PC-3 (cell line): Measurements from ENCODE around the gene ARHGAP6. TPM values are rescaled to one million over a fixed set of nuclear protein-coding genes. Genes with fewer than 3 reads are reported as not detected.

Experiments
- ATAC-seq: fragments of 200-7000 bp; cut with Tn5 transposase; 2 replicates; pipeline ENCODE4 v1.9.1; 2020; ENCODE audit warnings: mild to moderate bottlenecking, moderate library complexity
- Bru-seq: library from RNA; stranded (reverse); fragments of 400-500 nt; gene quantifications from one replicate; lab custom pipeline; 2021; lab: Mats Ljungman, UMichigan
- BruChase-seq, 2 experiments: library from RNA; stranded (reverse); fragments of 400-500 nt; gene quantifications; one replicate each; lab custom pipeline; 2021; lab: Mats Ljungman, UMichigan
- BruUV-seq: library from RNA; stranded (reverse); fragments of 400-500 nt; replicated peaks from 2 replicates; lab custom pipeline; 2021; lab: Mats Ljungman, UMichigan
- CTCF ChIA-PET: fragments of 300-600 bp; sonication (Branson Sonifier 250); formaldehyde crosslinking; loops from one replicate; lab custom pipeline; 2022; ENCODE audit warnings: antibody characterized with exemption; lab: Charles Lee
- POLR2A ChIA-PET: fragments of 300-600 bp; sonication (Branson Sonifier 250); formaldehyde crosslinking; loops from one replicate; lab custom pipeline; 2022; ENCODE audit warnings: antibody characterized with exemption; ENCODE audit not compliant: unreplicated experiment; lab: Charles Lee
- DNase-seq: peaks from one replicate; pipeline ENCODE4 v3.0.0-alpha.2; 2015
- H2AFZ ChIP-seq: fragments of 300-600 bp; sonication (generic); 2 replicates; pipeline ENCODE4 v1.6.0; 2016; ENCODE audit warnings: antibody characterized with exemption, low read length
- H3F3A ChIP-seq: fragments of 300-600 bp; sonication (generic); one replicate; pipeline ENCODE4 v1.6.0; 2017; ENCODE audit warnings: antibody characterized with exemption, low read length, control low read depth, mild to moderate bottlenecking; ENCODE audit not compliant: unreplicated experiment
- H3K27ac ChIP-seq: fragments of 300-600 bp; sonication (generic); 2 replicates; pipeline ENCODE4 v1.5.1; 2016; ENCODE audit warnings: mild to moderate bottlenecking, low read length
- H3K27me3 ChIP-seq: fragments of 300-600 bp; sonication (generic); 2 replicates; pipeline ENCODE4 v1.6.1; 2016; ENCODE audit warnings: low read length, mixed read lengths
- H3K36me3 ChIP-seq: fragments of 300-600 bp; sonication (generic); 2 replicates; pipeline ENCODE4 v1.6.1; 2016; ENCODE audit warnings: low read depth, mixed run types, low read length, mixed read lengths
- H3K4me1 ChIP-seq: fragments of 300-600 bp; sonication (generic); 2 replicates; pipeline ENCODE4 v1.5.1; 2016; ENCODE audit warnings: low read length; ENCODE audit not compliant: insufficient read depth
- H3K4me2 ChIP-seq: fragments of 300-600 bp; sonication (generic); 2 replicates; pipeline ENCODE4 v1.6.0; 2016; ENCODE audit warnings: low read length
- H3K4me3 ChIP-seq: fragments of 300-600 bp; sonication (generic); 2 replicates; pipeline ENCODE4 v1.5.1; 2016; ENCODE audit warnings: mild to moderate bottlenecking, low read length, mixed read lengths
- H3K79me2 ChIP-seq: fragments of 300-600 bp; sonication (generic); 2 replicates; pipeline ENCODE4 v1.6.1; 2017; ENCODE audit warnings: low read length, mixed read lengths
- H3K9ac ChIP-seq: fragments of 300-600 bp; sonication (generic); 2 replicates; pipeline ENCODE4 v1.6.0; 2016; ENCODE audit warnings: mild to moderate bottlenecking, low read length
- H3K9me2 ChIP-seq: fragments of 300-600 bp; sonication (generic); replicated peaks from 2 replicates; pipeline ENCODE4 v1.6.1; 2016; ENCODE audit warnings: mixed run types, low read length, mixed read lengths
- H3K9me3 ChIP-seq: fragments of 300-600 bp; sonication (generic); 2 replicates; pipeline ENCODE4 v1.6.1; 2016; ENCODE audit warnings: low read length, mixed read lengths
- H4K20me1 ChIP-seq: fragments of 300-600 bp; sonication (generic); 2 replicates; pipeline ENCODE4 v1.6.1; 2016; ENCODE audit warnings: low read length, mixed read lengths
- CTCF ChIP-seq: fragments of 300-600 bp; sonication (generic); conservative IDR thresholded peaks from 2 replicates; pipeline ENCODE4 v1.5.1; 2017; ENCODE audit warnings: antibody characterized with exemption, low read depth, mild to moderate bottlenecking, low read length
- EZH2 ChIP-seq: fragments of 300-600 bp; sonication (generic); IDR thresholded peaks from one replicate; pipeline ENCODE4 v1.6.1; 2017; ENCODE audit warnings: antibody characterized with exemption, mild to moderate bottlenecking, low read length; ENCODE audit not compliant: unreplicated experiment
- EZH2phosphoT487 ChIP-seq: fragments of 300-600 bp; sonication (generic); IDR thresholded peaks from 2 replicates; pipeline ENCODE4 v1.6.1; 2018; ENCODE audit warnings: mild to moderate bottlenecking, antibody characterized with exemption, low read length, borderline replicate concordance
- intact Hi-C: fragments of 100-400 bp; cut with micrococcal nuclease; formaldehyde crosslinking; loops from 2 replicates; pipeline ENCODE4 v1.9.0; 2023
- long read RNA-seq: library from polyadenylated mRNA; unstranded; transcript quantifications from one replicate; pipeline ENCODE4 v2.0.0, GENCODE V29; 2021; ENCODE audit not compliant: unreplicated experiment
- total RNA-seq: library from RNA; depleted of rRNA; stranded (reverse); fragments of >200 nt; gene quantifications from 2 replicates; pipeline ENCODE4 v1.2.3, GENCODE V29; 2014; rRNA removed

ARHGAP6 gene
- 2.1 and 2.8 TPM in 2 replicates for total RNA-seq
- Bru-seq, nascent RNA = percentile 42 among the genes with signal in this experiment
- BruChase-seq, experiment 1, labeled RNA remaining after a 6-hour chase = percentile 37 among the genes with signal in this experiment
- BruChase-seq, experiment 2, labeled RNA remaining after a 2-hour chase = percentile 47 among the genes with signal in this experiment
- long read RNA-seq, partial matches to known transcripts = 8 of 12 reads
- long read RNA-seq, other reads (novel, unspliced or antisense) = 3 of 12 reads

DNA sequence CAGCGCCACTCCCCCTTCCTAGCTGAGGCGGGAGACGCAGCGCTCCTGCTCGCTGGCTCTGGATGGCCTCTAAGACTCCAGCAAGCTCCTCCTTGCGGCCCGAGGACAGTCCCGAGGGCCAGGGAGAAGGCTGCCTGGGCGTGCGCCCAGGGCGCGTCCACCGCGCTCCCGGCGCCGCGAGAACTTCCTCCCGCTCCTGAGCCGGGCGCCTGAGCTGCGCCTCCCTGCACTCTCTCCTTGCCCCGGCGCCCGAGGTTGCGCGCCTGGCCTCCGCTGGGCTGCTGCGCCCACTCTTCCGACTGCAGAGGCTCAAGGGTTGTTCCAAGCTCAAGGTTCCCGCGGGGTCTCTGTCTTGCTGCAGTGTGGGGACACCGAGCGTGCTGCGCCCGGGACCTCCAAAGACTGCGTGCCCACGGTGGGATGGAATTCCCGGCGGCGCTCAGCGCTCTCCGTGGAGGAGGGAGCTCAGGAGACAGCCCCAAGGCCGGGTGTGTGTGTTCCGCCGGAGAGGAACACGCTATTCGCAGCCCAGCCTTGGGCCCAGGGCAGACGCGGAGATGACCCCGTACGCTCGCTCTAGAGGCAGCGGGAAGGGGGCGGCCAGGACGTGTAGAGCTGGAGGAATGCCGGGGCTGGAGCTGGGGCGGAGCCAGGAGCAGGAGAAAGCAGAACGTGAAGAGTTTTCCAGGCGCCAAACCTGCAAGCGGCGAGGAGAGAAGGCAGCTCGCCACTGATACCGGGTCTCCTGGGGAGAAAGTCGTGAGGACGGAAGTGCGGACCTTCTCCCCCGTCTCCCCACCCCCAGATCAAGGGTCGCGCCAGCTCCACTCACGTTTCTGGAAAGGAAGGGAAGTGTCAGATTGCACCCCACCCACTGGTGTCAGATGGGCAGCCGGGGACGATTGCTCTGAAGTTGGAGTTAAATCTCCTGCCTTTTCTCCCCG is at the start of gene ARHGAP6:
Gene ARHGAP6 (minus strand): TSS at position 753 of the 944 bp plus-strand sequence. CDS start 1,092 bp downstream, outside the sequence.
- Histone ChIP-seq H3K9ac (no peak within 1 kb of the TSS), H3F3A (no peaks in the 10 kb centered on the region), H3K4me3 (peak within 1 kb of the TSS; percentile 66), H3K36me3 (no peaks in the 10 kb centered on the region), H3K79me2 (no peaks in the 10 kb centered on the region), H3K27me3 (peaks cover 92% of the 10 kb centered on the region), H3K27ac (no peak within 1 kb of the TSS), H4K20me1 (no peaks in the 10 kb centered on the region), H3K4me2 (peak within 1 kb of the TSS; percentile 81), H2AFZ (peak within 1 kb of the TSS; percentile 72), H3K9me3 (no peaks in the 10 kb centered on the region), H3K9me2 (no peaks in the 10 kb centered on the region), H3K4me1 (no peaks in the 10 kb centered on the region)
- DNase-seq (peak; percentile 14), ATAC-seq (peak; percentile 78)
- no TSS peak for BruUV-seq
- CTCF ChIA-PET = no interaction called here
- TF ChIP-seq EZH2phosphoT487 (no peak), CTCF (no peak), EZH2 (no peak)
- POLR2A ChIA-PET = interaction anchor here (0.6 kb wide), 1 partner anchor 1036 kb away, joined by 3 read pairs; no protein-coding TSS in a partner anchor
- intact Hi-C loops = no loop called here

GRCh38 chrX:11704725-11705495 is 39.2 kb upstream of the ARHGAP6 start:
- no peak overlapping the region for H3K4me3 ChIP-seq
- H3K9ac ChIP-seq = no peak overlapping the region
- H3K9me3 ChIP-seq = no peaks in the 10 kb centered on the region
- no peaks in the 10 kb centered on the region for H3K36me3 ChIP-seq
- ATAC-seq (no peak), DNase-seq (no peak)
- POLR2A ChIA-PET = no interaction called here
- no peaks in the 10 kb centered on the region for H4K20me1 ChIP-seq
- H3K4me1 ChIP-seq = no peaks in the 10 kb centered on the region
- no peaks in the 10 kb centered on the region for H3K27me3 ChIP-seq
- H3K79me2 ChIP-seq = no peaks in the 10 kb centered on the region
- no peak overlapping the region for H3K27ac ChIP-seq
- TF ChIP-seq EZH2 = no peak
- TF ChIP-seq EZH2phosphoT487 = no peak
- CTCF ChIA-PET = no interaction called here
- no peaks in the 10 kb centered on the region for H3F3A ChIP-seq
- intact Hi-C loops = no loop called here
- H3K4me2 ChIP-seq = no peak overlapping the region
- H2AFZ ChIP-seq = no peak overlapping the region
- no TSS peak for BruUV-seq
- H3K9me2 ChIP-seq = no peaks in the 10 kb centered on the region

GRCh38 chrX:11703855-11704254 is 38.1 kb upstream of the ARHGAP6 start:
- no peak overlapping the region for H3K9ac ChIP-seq
- no peaks in the 10 kb centered on the region for H3F3A ChIP-seq
- no peaks in the 10 kb centered on the region for H3K36me3 ChIP-seq
- H3K79me2 ChIP-seq = no peaks in the 10 kb centered on the region
- H2AFZ ChIP-seq = no peak overlapping the region
- no peaks in the 10 kb centered on the region for H3K4me1 ChIP-seq
- DNase-seq = no peak
- no peaks in the 10 kb centered on the region for H3K27me3 ChIP-seq
- H4K20me1 ChIP-seq = no peaks in the 10 kb centered on the region
- H3K27ac ChIP-seq = no peak overlapping the region
- H3K9me3 ChIP-seq = no peaks in the 10 kb centered on the region
- BruUV-seq = no TSS peak
- H3K4me2 ChIP-seq = no peak overlapping the region
- no peak for ATAC-seq
- H3K4me3 ChIP-seq = no peak overlapping the region
- ChIA-PET CTCF (no interaction called here), POLR2A (no interaction called here)
- intact Hi-C loops = no loop called here
- H3K9me2 ChIP-seq = no peaks in the 10 kb centered on the region
- TF ChIP-seq EZH2phosphoT487 (no peak), CTCF (no peak), EZH2 (no peak)
